ENCODE data around the gene ABL1. TPM values are rescaled to one million over a fixed set of nuclear protein-coding genes. Genes with fewer than 3 reads are reported as not detected.

Gene ABL1
- total RNA-seq, 1 experiment from 2014 or later, result 18.5 TPM

GRCh38 chr9:130931508-130932254 lies 96.6 kb downstream of the ABL1 start:
- no peak for DNase-seq (ENCODE audit: low spot score)

- DNase-seq (ENCODE audit: low spot score), result no peak
These were observed 97.4 kb downstream of the ABL1 start for GRCh38 chr9:130932255-130933079.

GRCh38 chr9:130933114-130934046 lies 98.3 kb downstream of the ABL1 start:
- no peak for DNase-seq (ENCODE audit: low spot score)

DNA sequence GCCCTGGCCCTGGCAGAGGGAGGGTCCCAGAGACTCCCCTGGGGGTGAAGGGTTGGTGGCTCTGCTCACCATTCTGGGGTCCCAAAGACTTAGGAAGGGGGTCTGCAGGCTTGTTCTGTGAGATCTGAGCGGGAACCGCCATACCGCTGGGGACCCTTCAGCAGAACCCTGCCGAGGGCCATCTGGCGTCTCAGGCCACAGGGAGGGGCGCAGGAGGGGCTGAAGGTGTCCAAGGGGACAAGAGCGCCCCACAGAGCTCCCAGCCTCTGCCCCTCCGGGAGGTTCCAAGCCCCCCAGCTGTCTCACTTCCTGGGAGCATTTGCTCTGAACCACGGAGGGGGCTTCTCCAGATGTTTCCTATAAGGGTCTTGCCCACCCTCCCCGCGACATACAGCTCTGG lies 99.2 kb downstream of the ABL1 start:
- no peak for DNase-seq (ENCODE audit: low spot score)

- no peak for DNase-seq (ENCODE audit: low spot score)
These were observed 99.9 kb downstream of the ABL1 start for GRCh38 chr9:130934702-130935647.

- no peak for DNase-seq (ENCODE audit: low spot score)
These were observed 100.7 kb downstream of the ABL1 start for GRCh38 chr9:130935648-130936271.

- DNase-seq (ENCODE audit: low spot score), result peak; percentile 76
These were observed 101.4 kb downstream of the ABL1 start for GRCh38 chr9:130936285-130937117.

Other genes with a start within 250 kb of the ABL1 start
- gene PRDM12, start 170.7 kb upstream of the ABL1 start, total RNA-seq (2014; rRNA removed; shearing (Covaris generic)), result not detected in 2 replicates
- 51.5 and 63.6 TPM in 2 replicates for gene EXOSC2, start 141.5 kb upstream of the ABL1 start, total RNA-seq (2014; rRNA removed; shearing (Covaris generic))
- gene QRFP, start 61.6 kb downstream of the ABL1 start, total RNA-seq (2014; rRNA removed; shearing (Covaris generic)), result not detected in 2 replicates
- 5.3 and 7.5 TPM in 2 replicates for gene FIBCD1, start 104.0 kb downstream of the ABL1 start, total RNA-seq (2014; rRNA removed; shearing (Covaris generic))
- 0.49 and 0.60 TPM in 2 replicates for gene LAMC3, start 173.9 kb downstream of the ABL1 start, total RNA-seq (2014; rRNA removed; shearing (Covaris generic))